GM19099 (cell line): ENCODE results near the gene TMTC1.

Source experiments
- POLR2A ChIP-seq: IDR thresholded peaks from 3 replicates; pipeline ENCODE4 v1.6.1; 2011; ENCODE audit warnings: low read depth; ENCODE audit not compliant: insufficient read length; ENCODE audit errors: extremely low read depth

The TMTC1 gene

GRCh38 chr12:29547864-29548263, 235.9 kb downstream of the TMTC1 start:
- TF ChIP-seq POLR2A: no peak

DNA sequence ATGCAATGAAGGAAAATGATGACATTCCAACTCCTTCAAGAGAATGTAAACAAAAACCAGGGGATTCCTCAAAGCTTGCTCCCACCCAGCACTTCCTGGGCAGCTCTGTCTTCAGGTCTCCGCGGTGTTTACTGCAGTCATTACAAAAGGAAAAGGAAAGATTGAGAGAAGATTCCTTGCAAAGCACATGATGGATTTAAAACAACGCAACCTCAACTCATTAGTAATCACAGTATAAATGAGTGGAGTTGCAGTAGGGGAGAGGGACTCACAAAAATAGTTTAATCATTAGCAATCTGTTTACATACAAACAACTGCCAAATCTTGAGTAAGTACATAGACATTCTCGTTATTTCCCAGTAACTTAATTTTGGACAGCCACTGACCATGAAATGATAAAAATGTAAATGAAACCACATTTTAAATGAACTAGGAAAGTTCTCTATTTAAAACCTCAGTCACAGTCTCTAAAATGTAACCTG, 236.6 kb downstream of the TMTC1 start:
- no peak for TF ChIP-seq POLR2A

- TF ChIP-seq POLR2A: no peak
Measured at GRCh38 chr12:29546000-29546399, 237.7 kb downstream of the TMTC1 start.

DNA sequence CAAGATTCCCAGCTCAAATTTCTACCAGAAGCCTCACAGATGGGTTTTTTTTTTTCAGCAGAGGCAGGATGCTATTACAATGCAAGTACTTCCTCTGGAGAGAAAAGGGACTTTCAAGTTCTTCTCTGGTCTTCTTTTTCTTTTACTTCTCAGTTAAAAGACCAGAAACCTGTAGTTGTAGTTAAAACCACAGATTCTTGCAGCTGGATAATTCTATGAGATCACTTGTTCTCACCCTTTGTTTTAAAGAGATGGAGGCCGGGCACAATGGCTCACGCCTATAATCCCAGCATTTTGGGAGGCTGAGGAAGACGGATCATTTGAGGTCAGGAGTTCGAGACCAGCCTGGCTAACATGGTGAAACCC, 238.7 kb downstream of the TMTC1 start:
- no peak for TF ChIP-seq POLR2A

GRCh38 chr12:29544428-29545101, 239.2 kb downstream of the TMTC1 start:
- no peak for TF ChIP-seq POLR2A

- TF ChIP-seq POLR2A: no peak
Measured at GRCh38 chr12:29543036-29543435, 240.7 kb downstream of the TMTC1 start.

- no peak for TF ChIP-seq POLR2A
Measured at GRCh38 chr12:29537298-29537697, 246.4 kb downstream of the TMTC1 start.

- no peak for TF ChIP-seq POLR2A
Measured at GRCh38 chr12:29534935-29535334, 248.8 kb downstream of the TMTC1 start.

DNA sequence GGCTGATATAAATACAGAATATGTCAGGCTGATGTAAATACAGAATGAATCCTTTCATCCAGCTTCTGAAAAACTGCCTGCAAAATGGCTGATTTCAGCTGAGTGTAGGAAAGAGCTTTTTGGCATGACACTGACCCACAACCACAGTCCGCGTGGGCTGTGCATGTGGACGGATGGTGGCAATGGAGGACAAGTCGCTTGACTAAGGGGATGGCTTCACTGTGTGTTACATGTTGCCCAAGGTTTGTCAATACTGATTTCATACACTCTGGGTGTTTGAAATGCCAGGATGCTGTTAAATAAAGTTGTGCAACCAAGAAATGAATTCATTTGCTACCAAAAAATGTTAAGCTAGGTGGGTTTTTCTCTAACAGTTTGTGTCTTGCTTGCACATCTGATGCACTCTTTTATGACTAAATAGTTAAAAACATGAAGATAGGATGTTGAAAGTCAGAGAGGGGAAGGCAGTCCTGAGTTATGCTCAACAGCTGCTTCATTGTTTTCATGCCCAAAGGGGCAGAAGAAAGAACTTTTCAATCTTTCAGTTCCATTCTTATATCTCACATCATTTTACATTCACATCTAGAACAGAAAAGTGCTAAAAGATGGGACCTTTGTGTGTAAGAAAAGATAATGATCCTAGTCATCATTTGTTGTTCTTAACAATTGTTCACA, 249.8 kb downstream of the TMTC1 start:
- TF ChIP-seq POLR2A: no peak

- no peak for TF ChIP-seq POLR2A
Measured at GRCh38 chr12:29531471-29531870, 252.3 kb downstream of the TMTC1 start.

DNA sequence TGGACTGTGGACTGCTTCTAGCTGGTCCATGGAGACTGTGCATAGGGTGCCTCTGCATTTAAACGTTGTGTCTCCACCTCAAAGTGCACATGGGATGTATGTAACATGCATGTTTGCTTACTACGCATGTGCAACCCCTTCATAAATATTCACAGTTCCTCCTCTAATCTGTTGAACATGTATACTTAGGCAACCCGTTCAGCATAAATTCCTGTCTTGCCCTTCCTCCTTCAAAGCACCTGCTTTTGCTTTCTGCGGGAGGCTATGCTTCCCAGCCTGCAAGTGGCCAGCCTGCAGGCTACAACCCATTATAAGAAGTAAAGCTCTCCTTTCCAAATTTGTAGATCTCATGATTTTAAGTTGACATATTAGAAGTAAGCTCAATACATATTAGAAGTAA, 253.3 kb downstream of the TMTC1 start:
- TF ChIP-seq POLR2A: no peak

- TF ChIP-seq POLR2A: no peak
Measured at GRCh38 chr12:29528161-29528560, 255.6 kb downstream of the TMTC1 start.

GRCh38 chr12:29521951-29522350, 261.8 kb downstream of the TMTC1 start:
- no peak for TF ChIP-seq POLR2A

- no peak for TF ChIP-seq POLR2A
Measured at GRCh38 chr12:29519585-29520182, 264.1 kb downstream of the TMTC1 start.

- TF ChIP-seq POLR2A: no peak
Measured at GRCh38 chr12:29518407-29518806, 265.3 kb downstream of the TMTC1 start.

DNA sequence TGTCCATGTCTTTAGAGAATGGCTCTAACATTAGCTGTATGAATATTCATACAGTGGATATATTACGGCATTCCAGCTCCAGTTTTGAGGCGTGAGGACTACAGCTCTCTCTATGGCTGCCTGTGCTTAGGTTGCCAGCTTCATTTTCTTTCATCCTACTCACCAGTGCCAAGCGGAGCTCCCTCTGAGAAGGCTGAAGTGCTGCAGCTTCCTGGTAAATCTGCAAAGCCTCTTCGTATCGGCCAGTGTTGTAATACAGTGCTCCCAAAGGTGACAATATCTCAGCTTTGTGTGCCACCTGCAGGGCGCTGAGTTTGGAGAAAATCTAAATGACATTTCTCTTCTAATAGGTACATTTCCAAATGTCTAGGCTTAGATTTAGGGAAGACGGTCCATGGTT, 266.5 kb downstream of the TMTC1 start:
- no peak for TF ChIP-seq POLR2A
